K562 treated with DMSO at 1 percent for 12 hours (cell line): ENCODE data around the gene FFAR1. TPM values are rescaled to one million over a fixed set of nuclear protein-coding genes. Genes with fewer than 3 reads are reported as not detected.

ENCODE experiments used
- total RNA-seq: library from RNA; unstranded; fragments of 300-600 nt; gene quantifications from 2 replicates; pipeline ENCODE4 v1.2.3, GENCODE V29; 2022; ENCODE audit not compliant: insufficient read depth

The FFAR1 gene, protein sequence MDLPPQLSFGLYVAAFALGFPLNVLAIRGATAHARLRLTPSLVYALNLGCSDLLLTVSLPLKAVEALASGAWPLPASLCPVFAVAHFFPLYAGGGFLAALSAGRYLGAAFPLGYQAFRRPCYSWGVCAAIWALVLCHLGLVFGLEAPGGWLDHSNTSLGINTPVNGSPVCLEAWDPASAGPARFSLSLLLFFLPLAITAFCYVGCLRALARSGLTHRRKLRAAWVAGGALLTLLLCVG (N-terminal part only)
- not detected in 2 replicates for total RNA-seq

DNA sequence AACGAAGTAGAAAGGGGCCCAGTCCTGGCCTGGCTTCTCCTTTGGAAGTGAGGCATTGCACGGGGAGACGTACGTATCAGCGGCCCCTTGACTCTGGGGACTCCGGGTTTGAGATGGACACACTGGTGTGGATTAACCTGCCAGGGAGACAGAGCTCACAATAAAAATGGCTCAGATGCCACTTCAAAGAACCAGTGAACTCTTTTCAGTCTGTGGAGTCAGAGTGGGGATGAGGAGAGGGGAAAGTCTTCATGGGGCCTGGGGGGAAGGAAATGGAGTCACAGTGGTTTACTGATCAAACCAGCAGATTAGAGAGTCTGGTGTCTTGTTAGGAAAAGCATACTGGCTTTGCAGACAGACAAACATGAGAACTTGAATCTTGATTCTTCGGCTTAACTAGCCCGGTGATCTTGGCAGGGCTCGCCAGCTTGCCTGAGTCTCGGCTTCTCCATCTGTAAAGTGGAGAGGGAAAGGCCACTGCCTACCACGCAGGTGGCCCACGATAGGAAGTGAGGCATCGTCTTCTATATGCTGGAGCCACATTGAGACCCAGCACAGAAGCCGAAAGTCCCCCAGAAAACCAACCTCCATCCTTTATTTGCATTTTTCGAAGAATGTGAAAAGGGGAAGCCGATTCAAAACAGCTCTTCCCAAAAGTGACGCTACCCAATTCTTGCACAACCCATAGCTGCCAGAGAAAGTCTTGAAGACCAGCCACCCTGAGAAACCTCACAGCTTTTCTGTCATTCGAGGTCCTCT lies at the start of gene FFAR1:
Gene FFAR1, plus strand, starts transcription at position 732 of the 759 bp plus-strand sequence. CDS start 3,650 bp downstream, outside the sequence.

DNA sequence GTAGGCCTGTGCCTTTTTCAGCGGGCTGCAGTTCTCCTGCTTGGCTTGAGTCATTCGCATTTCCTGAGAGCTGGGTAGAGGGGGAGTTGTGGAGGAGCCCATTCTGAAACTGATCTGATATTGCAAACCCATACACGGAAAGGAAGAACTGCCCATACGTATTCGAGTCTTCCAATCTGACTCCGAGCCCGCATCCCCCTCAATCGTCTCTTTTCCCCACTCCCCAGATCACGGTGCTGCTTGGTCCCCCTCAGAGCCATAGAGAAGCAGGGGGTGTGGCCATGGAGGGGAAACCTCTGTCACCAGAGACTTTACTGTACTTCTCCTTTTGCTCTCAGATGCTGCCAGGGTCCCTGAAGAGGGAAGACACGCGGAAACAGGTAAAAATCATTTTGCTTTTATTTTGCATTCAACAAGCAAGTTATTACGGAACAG lies 18.8 kb upstream of the FFAR1 start, which contains the start of gene CD22:
Gene CD22, plus strand, starts transcription at position 337 of the 435 bp plus-strand sequence. CDS start 2,854 bp downstream, outside the sequence.

DNA sequence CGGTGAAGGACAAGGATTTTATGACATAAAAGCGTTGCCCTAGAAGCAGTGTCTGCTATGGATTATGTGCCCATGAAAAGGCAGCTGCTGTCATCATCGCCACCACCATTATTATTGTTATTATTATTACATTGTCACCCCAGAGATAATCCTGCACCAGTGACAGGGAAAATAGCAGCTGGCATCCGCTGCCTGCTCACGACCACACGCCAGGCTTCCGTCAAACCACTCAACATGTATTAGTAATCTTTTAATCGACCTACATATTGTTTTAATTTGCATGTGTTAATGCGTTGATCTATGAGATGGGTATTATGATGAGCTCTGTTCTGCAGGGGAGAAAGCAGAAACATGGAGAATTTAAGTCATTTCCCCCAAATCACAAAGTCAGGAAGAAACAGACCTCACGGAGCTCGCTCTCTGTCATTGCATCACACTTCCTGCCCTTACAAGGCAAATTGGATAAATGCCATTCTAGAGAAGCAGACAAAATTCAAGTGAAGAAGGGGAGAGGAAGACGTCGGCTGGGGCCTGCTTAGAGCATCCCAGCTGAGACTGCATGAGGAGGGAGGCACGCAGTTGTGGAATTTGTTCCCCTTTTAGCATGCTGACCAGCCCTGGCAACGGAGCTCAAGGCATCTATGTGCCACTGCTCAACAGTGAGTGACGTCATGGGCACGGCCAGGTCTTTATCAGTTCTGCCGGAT lies 10.3 kb downstream of the FFAR1 start, which contains the start of gene FFAR3:
Gene FFAR3, plus strand, starts transcription at position 594 of the 707 bp plus-strand sequence. CDS start 431 bp downstream, outside the sequence.

DNA sequence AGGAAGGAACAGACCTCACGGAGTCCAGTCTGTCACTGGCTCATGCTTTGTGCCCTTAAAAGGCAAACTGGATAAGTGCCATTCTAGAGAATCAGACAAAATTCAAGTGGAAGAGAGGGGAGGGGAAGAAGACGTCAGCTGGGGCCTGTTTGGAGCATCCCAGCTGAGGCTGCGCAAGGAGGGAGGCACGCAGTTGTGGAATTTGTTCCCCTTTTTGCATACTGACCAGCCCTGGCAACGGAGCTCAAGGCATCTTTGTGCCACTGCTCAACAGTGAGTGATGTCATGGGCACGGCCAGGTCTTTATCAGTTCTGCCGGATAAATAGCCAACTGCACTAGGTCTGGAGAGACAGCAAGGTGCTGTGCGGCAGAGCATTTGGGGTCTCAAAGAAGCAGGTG lies 23.0 kb downstream of the FFAR1 start, which contains the start of gene GPR42:
Gene GPR42, plus strand, starts transcription at position 347 of the 400 bp plus-strand sequence. CDS start 292 bp downstream, outside the sequence.

Other genes with a start within 250 kb of the FFAR1 start
- not detected in 2 replicates for gene FXYD3, start 232.1 kb upstream of the FFAR1 start, total RNA-seq
- 0.93 and 1.5 TPM in 2 replicates for gene LGI4, start 212.8 kb upstream of the FFAR1 start, total RNA-seq
- gene FXYD1, start 209.1 kb upstream of the FFAR1 start, total RNA-seq: not detected in 2 replicates
- not detected in 2 replicates for gene FXYD7, start 204.6 kb upstream of the FFAR1 start, total RNA-seq
- gene FXYD5, start 193.2 kb upstream of the FFAR1 start, total RNA-seq: 254 and 288 TPM in 2 replicates
- gene FAM187B, start 119.2 kb upstream of the FFAR1 start, total RNA-seq: not detected in 2 replicates
- gene LSR, start 98.9 kb upstream of the FFAR1 start, total RNA-seq: 59.8 and 61.1 TPM in 2 replicates
- gene USF2, start 78.9 kb upstream of the FFAR1 start, total RNA-seq: 126 and 135 TPM in 2 replicates
- gene HAMP, start 65.4 kb upstream of the FFAR1 start, total RNA-seq: not detected in 2 replicates
- gene MAG, start 55.7 kb upstream of the FFAR1 start, total RNA-seq: 0.47 and 3.3 TPM in 2 replicates
- 1.4 and 2.2 TPM in 2 replicates for gene CD22, start 18.7 kb upstream of the FFAR1 start, total RNA-seq
- not detected in 2 replicates for gene FFAR3, start 10.6 kb downstream of the FFAR1 start, total RNA-seq
- not detected in 2 replicates for gene GPR42, start 23.2 kb downstream of the FFAR1 start, total RNA-seq
- not detected in 2 replicates for gene FFAR2, start 100.4 kb downstream of the FFAR1 start, total RNA-seq
- not detected in 2 replicates for gene KRTDAP, start 142.6 kb downstream of the FFAR1 start, total RNA-seq
- gene DMKN, start 165.7 kb downstream of the FFAR1 start, total RNA-seq: not detected in 2 replicates
- not detected in 2 replicates for gene SBSN, start 180.4 kb downstream of the FFAR1 start, total RNA-seq
- not detected in 2 replicates for gene GAPDHS, start 185.6 kb downstream of the FFAR1 start, total RNA-seq
- 104 and 142 TPM in 2 replicates for gene TMEM147, start 197.7 kb downstream of the FFAR1 start, total RNA-seq
- gene ATP4A, start 215.8 kb downstream of the FFAR1 start, total RNA-seq: not detected in 2 replicates
- not detected in 2 replicates for gene PMIS2, start 238.3 kb downstream of the FFAR1 start, total RNA-seq